HepG2 (cell line): ENCODE data around the gene RAB23. TPM values are rescaled to one million over a fixed set of nuclear protein-coding genes. Genes with fewer than 3 reads are reported as not detected.

Experiments used
- CEBPB ChIP-seq: IDR thresholded peaks from 2 replicates; pipeline ENCODE4 v1.6.1; 2011; ENCODE audit warnings: low read depth, low read length, improper control_type of control experiment, borderline replicate concordance
- CENPT ChIP-seq: sonication (generic); formaldehyde crosslinking; IDR thresholded peaks from 2 replicates; pipeline ENCODE4 v1.8.0; 2022; ENCODE audit warnings: low read depth, mild to moderate bottlenecking, moderate library complexity, missing genetic modification reagents
- DNMT1 ChIP-seq: sonication (generic); formaldehyde crosslinking; IDR thresholded peaks from 2 replicates; pipeline ENCODE4 v1.5.1; 2020; ENCODE audit warnings: mild to moderate bottlenecking, missing genetic modification reagents
- DNMT3B ChIP-seq: conservative IDR thresholded peaks from 2 replicates; pipeline ENCODE4 v1.6.1; 2016; ENCODE audit warnings: missing biosample characterization, control low read depth
- ELF4 ChIP-seq: sonication (generic); formaldehyde crosslinking; IDR thresholded peaks from 2 replicates; pipeline ENCODE4 v1.5.0; 2020; ENCODE audit warnings: missing genetic modification reagents, mild to moderate bottlenecking, moderate library complexity, borderline replicate concordance
- RNF2 ChIP-seq: fragments of 450-650 bp; conservative IDR thresholded peaks from 2 replicates; pipeline ENCODE4 v1.6.1; 2016; ENCODE audit warnings: low read depth
- SCMH1 ChIP-seq: sonication (generic); formaldehyde crosslinking; IDR thresholded peaks from 2 replicates; pipeline ENCODE4 v1.9.0; 2021; ENCODE audit warnings: missing genetic modification reagents, mild to moderate bottlenecking, borderline replicate concordance
- SP140L ChIP-seq: sonication (generic); formaldehyde crosslinking; IDR thresholded peaks from 2 replicates; pipeline ENCODE4 v1.4.0; 2020; ENCODE audit warnings: missing genetic modification reagents, borderline replicate concordance
- SP4 ChIP-seq: sonication (generic); formaldehyde crosslinking; IDR thresholded peaks from 2 replicates; pipeline ENCODE4 v1.8.1; 2023; ENCODE audit warnings: mild to moderate bottlenecking, missing genetic modification reagents
- SRY ChIP-seq: sonication (generic); formaldehyde crosslinking; IDR thresholded peaks from 2 replicates; pipeline ENCODE4 v1.8.0; 2022; ENCODE audit warnings: mild to moderate bottlenecking, missing genetic modification reagents
- TAF15 ChIP-seq: fragments of 200-400 bp; formaldehyde crosslinking; IDR thresholded peaks from one replicate; pipeline ENCODE4 v1.6.1; 2018; ENCODE audit warnings: mild to moderate bottlenecking, low read depth, low read length; ENCODE audit not compliant: poor library complexity, severe bottlenecking
- ZBTB37 ChIP-seq: sonication (generic); formaldehyde crosslinking; IDR thresholded peaks from 2 replicates; pipeline ENCODE4 v1.4.0; 2020; ENCODE audit warnings: mild to moderate bottlenecking, missing genetic modification reagents
- ZBTB4 ChIP-seq: sonication (generic); formaldehyde crosslinking; IDR thresholded peaks from 2 replicates; pipeline ENCODE4 v1.4.0; 2020; ENCODE audit warnings: missing genetic modification reagents, mild to moderate bottlenecking, borderline replicate concordance
- ZMAT3 ChIP-seq: sonication (generic); formaldehyde crosslinking; conservative IDR thresholded peaks from 2 replicates; pipeline ENCODE4 v1.7.0; 2021; ENCODE audit warnings: missing genetic modification reagents
- ZNF235 ChIP-seq: sonication (generic); formaldehyde crosslinking; IDR thresholded peaks from 2 replicates; pipeline ENCODE4 v1.8.1; 2023; ENCODE audit warnings: mild to moderate bottlenecking, missing genetic modification reagents, borderline replicate concordance
- ZNF382 ChIP-seq: sonication (generic); formaldehyde crosslinking; IDR thresholded peaks from 2 replicates; pipeline ENCODE4 v1.5.0; 2020; ENCODE audit warnings: missing genetic modification reagents, mild to moderate bottlenecking, borderline replicate concordance
- ZNF558 ChIP-seq: sonication (generic); formaldehyde crosslinking; IDR thresholded peaks from 2 replicates; pipeline ENCODE4 v1.9.0; 2022; ENCODE audit warnings: mild to moderate bottlenecking, missing genetic modification reagents, borderline replicate concordance
- ZNF598 ChIP-seq: sonication (generic); formaldehyde crosslinking; IDR thresholded peaks from 2 replicates; pipeline ENCODE4 v1.5.1; 2020; ENCODE audit warnings: mild to moderate bottlenecking, missing genetic modification reagents, borderline replicate concordance
- ZNF713 ChIP-seq: sonication (generic); formaldehyde crosslinking; IDR thresholded peaks from 2 replicates; pipeline ENCODE4 v1.4.0; 2020; ENCODE audit warnings: mild to moderate bottlenecking, missing genetic modification reagents
- ZNF749 ChIP-seq: sonication (generic); formaldehyde crosslinking; IDR thresholded peaks from 2 replicates; pipeline ENCODE4 v1.8.0; 2022; ENCODE audit warnings: mild to moderate bottlenecking, missing genetic modification reagents, moderate library complexity, borderline replicate concordance
- ZNF788 ChIP-seq: sonication (generic); formaldehyde crosslinking; IDR thresholded peaks from 2 replicates; pipeline ENCODE4 v1.5.0; 2020; ENCODE audit warnings: mild to moderate bottlenecking, missing genetic modification reagents, borderline replicate concordance
- polyA plus RNA-seq, 8 experiments: library from polyadenylated mRNA; depleted of rRNA in 3 of 8; stranded (reverse) in 7 of 8; unstranded in 1 of 8; fragments of >200 nt; fragmentation: Illumina TruSeq in 4 of 8; extraction: Trizol in 4 of 8; gene quantifications; 2 replicates each; pipeline versions ENCODE4 v1.2.1 to v1.2.3, GENCODE V29; 2011 to 2016; ENCODE audit warnings: low read depth in 4 of 8, missing spikeins in 1 of 8, mixed read lengths in 1 of 8; ENCODE audit not compliant: insufficient read depth in 1 of 8
- total RNA-seq, 5 experiments: library from RNA; depleted of rRNA; stranded (reverse); fragments of >200 nt; fragmentation: Illumina TruSeq; extraction: Trizol; gene quantifications; 2 replicates each; pipeline ENCODE4 v1.2.3, GENCODE V29; 2016; ENCODE audit warnings: low read depth in 1 of 5
- TF ChIP-seq, protein P1 (sequence below): sonication (generic); formaldehyde crosslinking; IDR thresholded peaks from 2 replicates; pipeline ENCODE4 v1.4.0; 2020; ENCODE audit warnings: missing genetic modification reagents

Gene RAB23
- total and polyA plus RNA-seq, 2 of the 13 experiments (the other 11 are each of a cell fraction or from before 2014, with no cell fraction given), result 5.5 to 16.4 TPM

GRCh38 chr6:57172136-57173055, 49.7 kb downstream of the RAB23 start, which contains the start of gene BAG2 (continued):
- TF ChIP-seq ZNF598 (CRISPR knock-in tag) (peak; percentile 94), CEBPB (no peak), SCMH1 (CRISPR knock-in tag) (no peak), SP4 (CRISPR knock-in tag) (peak; percentile 42; the same call in 1 of the 2 replicates), ZNF788 (CRISPR knock-in tag) (peak; percentile 75), DNMT1 (CRISPR knock-in tag) (peak; percentile 82; the same call in 1 of the 2 replicates), TAF15 (peak; percentile 85), ZNF382 (no peak), ZNF713 (no peak), CENPT (CRISPR knock-in tag) (peak; percentile 96), ELF4 (CRISPR knock-in tag) (peak; percentile 61; the same call in 1 of the 2 replicates), SP140L (no peak; the same call in 1 of the 2 replicates), RNF2 (peak; percentile 68; the same call in 1 of the 2 replicates), ZMAT3 (CRISPR knock-in tag) (peak; percentile 91; the same call in 1 of the 2 replicates), ZNF235 (CRISPR knock-in tag) (peak; percentile 92), ZBTB4 (CRISPR knock-in tag) (peak; percentile 57; the same call in 1 of the 2 replicates), ZNF749 (CRISPR knock-in tag) (peak; percentile 83; the same call in 1 of the 2 replicates), SRY (CRISPR knock-in tag) (peak; percentile 89), ZBTB37 (CRISPR knock-in tag) (no peak), ZNF558 (CRISPR knock-in tag) (peak; percentile 79; the same call in 1 of the 2 replicates), DNMT3B (CRISPR knock-in tag) (no peak)
- TF ChIP-seq, protein P1, sequence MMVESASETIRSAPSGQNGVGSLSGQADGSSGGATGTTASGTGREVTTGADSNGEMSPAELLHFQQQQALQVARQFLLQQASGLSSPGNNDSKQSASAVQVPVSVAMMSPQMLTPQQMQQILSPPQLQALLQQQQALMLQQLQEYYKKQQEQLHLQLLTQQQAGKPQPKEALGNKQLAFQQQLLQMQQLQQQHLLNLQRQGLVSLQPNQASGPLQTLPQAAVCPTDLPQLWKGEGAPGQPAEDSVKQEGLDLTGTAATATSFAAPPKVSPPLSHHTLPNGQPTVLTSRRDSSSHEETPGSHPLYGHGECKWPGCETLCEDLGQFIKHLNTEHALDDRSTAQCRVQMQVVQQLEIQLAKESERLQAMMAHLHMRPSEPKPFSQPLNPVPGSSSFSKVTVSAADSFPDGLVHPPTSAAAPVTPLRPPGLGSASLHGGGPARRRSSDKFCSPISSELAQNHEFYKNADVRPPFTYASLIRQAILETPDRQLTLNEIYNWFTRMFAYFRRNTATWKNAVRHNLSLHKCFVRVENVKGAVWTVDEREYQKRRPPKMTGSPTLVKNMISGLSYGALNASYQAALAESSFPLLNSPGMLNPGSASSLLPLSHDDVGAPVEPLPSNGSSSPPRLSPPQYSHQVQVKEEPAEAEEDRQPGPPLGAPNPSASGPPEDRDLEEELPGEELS (CRISPR knock-in tag), result no peak
